Myocyte (in vitro differentiated cells): ENCODE results near the gene GDPD1. TPM values are rescaled to one million over a fixed set of nuclear protein-coding genes. Genes with fewer than 3 reads are reported as not detected.
"Not testable (repeated sequence)": the region's sequence is repeated elsewhere in the genome, so short reads cannot be mapped to it uniquely, and the experiment has no call there.

ENCODE experiments used
- DNase-seq: peaks from one replicate; pipeline ENCODE4 v3.0.0-alpha.2; 2012; ENCODE audit warnings: low read depth
- total RNA-seq: library from RNA; depleted of rRNA; stranded (reverse); fragments of >200 nt; gene quantifications from 2 replicates; pipeline ENCODE4 v1.2.3, GENCODE V29; 2014

The GDPD1 gene
- total RNA-seq, 1 donor from 2014 or later = 1.5 TPM

GRCh38 chr17:59311521-59311920 is 91.2 kb downstream of the GDPD1 start:
- not testable (repeated sequence) for DNase-seq

- no peak for DNase-seq
Measured at GRCh38 chr17:59315866-59316265, 95.6 kb downstream of the GDPD1 start.

Other genes starting within 250 kb of the GDPD1 start
- gene TRIM37, start 113.6 kb upstream of the GDPD1 start, total RNA-seq = 67.5 and 75.0 TPM in 2 replicates
- 41.9 and 59.1 TPM in 2 replicates for gene SKA2, start 65.3 kb upstream of the GDPD1 start, total RNA-seq
- gene PRR11, start 64.8 kb upstream of the GDPD1 start, total RNA-seq = 0.47 and 0.59 TPM in 2 replicates
- 19.7 and 21.4 TPM in 2 replicates for gene SMG8, start 10.5 kb upstream of the GDPD1 start, total RNA-seq
- 12.3 and 16.2 TPM in 2 replicates for gene YPEL2, start 111.1 kb downstream of the GDPD1 start, total RNA-seq